HG02623 (cell line): ENCODE measurements around the gene KRT73.

Source experiments
- ATAC-seq: cut with Tn5 transposase; IDR thresholded peaks from one replicate; pipeline ENCODE4 v1.9.1; 2021; ENCODE audit warnings: moderate library complexity; ENCODE audit not compliant: unreplicated experiment

Gene KRT73

DNA sequence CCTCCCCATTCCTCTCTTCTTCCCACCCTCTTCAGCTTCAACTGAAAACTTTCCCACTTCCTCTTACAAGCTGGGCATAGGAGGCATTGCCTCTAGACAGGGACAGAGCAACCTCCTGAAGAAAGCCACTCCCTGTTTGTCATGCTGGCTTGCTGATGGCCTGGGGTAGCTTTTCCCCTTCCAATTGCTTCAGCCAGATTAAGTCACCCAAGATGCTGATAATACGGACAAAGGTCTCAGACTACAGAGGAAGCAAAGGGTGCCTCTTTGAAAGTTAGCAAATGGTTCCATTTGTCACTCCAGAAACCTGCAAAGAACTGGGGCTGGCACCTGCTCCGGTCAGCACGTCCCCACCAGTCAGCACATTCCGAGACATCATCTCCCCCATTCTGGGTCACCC lies 27.6 kb upstream of the KRT73 start:
- ATAC-seq = no peak

DNA sequence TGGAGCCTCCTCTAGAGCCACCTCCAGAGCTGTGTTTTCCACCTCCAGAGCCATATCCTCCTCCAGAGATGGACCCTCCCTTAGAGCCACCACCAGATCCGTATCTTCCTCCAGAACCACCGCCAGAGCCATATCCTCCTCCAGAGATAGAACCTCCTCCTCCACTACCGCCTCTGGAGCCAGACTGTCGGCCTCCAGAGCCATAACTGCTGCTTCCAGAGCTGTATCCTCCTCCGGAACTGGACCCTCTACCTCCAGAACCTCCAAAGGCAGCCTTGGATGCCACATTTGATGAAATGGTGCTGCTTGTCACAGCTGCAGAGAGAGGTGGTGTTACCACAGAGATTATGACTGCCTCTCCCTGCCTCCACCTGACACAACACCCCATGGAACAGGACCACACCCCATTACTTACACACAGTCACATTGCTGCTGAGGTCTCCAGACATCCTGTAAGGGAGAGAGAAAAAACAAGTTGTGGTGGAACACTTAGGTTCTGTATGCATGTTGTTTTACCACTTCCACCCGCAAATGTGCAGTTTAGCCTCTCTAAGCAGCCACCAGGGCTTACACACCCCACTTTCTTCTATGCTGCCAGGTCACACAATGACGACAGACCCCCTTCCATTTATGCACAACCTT lies 26.9 kb upstream of the KRT73 start:
- ATAC-seq = no peak

DNA sequence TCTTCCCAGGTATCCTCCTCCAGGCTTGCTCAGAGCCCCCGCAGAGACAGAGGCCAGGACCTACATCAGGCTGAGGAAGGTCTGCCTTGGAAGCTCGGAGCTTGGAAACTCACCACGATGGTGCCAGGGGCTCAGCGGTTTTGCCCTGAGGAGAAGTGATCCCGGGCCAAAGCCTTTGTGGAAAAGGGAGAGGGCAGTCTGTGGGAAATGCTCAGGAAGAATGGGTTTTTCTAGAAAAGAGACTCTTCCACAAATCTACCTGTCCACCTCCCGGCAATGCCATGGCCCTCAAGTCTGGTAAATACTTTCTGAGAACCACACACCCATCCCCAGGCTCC lies 25.7 kb upstream of the KRT73 start:
- ATAC-seq = no peak

DNA sequence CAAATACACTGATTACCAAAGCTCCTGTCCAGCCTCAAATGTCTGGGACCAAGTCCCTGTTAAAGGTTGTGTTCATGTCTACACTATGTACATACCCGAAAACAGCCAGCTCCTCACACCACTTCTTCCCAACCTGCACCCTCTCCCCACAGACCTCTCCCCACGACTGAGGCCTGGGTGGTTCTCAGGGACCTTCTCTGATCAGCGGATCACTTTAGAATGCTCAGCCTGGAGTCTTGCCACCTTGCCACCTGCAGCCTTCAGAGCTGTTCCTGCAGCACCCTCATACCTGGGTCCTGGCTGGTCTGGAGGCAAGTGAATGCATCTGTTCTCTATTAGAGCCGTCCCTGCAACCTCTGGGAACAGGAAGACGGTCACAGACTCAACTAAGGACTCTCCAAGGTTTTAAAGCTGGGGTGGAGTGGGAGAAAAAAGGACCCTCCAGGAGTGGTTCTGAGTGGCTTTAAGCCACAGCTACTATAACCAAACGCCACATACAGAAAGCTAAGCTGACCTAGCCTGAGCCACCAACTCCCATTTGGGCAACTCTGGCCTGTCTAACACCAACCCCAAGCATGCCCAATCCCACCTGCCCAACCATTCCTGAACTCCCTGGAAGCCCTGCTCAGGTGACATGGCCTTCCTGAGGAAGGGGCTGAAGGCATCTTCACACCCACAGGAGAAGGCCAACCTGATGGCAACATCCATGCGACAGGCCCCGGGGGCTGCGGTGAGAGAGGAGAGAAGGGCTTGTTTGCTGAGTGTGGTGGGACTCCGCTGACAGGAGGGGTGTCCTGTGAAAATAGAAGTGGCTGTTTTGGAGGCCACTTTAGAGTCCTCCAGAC lies 25.1 kb upstream of the KRT73 start:
- ATAC-seq = no peak

DNA sequence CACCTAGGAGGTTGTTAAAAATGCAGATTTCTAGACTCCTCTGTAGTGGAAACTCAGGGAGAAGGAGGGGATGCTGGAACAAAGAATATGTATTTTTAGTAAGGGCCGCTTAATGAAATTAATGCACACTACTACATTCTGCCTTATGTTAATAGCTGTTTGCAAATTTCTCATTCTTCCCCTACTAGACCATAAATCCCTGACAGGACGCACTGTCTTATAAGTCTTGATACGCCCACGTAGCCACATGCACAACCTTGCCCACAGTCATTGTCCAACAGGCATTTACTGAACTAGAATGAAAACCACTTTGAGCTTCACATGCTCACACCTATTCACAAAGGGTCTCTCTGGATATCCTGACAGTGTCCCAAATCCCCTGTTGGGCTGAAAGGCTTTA lies 23.1 kb upstream of the KRT73 start:
- no peak for ATAC-seq

DNA sequence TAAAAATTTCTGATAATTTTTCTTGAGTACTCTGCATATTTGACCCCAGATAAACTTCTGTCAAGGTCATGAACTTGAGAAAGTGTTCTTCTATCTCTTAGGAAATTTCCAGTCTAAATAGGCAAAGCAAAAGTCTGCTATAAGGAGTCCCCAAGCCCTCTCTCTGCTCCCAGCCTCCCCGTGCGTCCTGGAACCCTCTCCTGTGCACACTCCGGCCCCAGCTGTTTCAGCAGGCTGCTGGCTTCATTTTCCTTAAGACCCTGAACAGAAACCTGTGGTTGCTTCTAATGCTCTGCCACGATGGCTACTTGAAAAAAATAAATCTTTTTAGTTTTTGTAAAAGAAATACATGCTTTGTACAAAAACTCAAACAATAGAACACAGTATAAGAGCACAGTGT lies 18.9 kb upstream of the KRT73 start:
- no peak for ATAC-seq

DNA sequence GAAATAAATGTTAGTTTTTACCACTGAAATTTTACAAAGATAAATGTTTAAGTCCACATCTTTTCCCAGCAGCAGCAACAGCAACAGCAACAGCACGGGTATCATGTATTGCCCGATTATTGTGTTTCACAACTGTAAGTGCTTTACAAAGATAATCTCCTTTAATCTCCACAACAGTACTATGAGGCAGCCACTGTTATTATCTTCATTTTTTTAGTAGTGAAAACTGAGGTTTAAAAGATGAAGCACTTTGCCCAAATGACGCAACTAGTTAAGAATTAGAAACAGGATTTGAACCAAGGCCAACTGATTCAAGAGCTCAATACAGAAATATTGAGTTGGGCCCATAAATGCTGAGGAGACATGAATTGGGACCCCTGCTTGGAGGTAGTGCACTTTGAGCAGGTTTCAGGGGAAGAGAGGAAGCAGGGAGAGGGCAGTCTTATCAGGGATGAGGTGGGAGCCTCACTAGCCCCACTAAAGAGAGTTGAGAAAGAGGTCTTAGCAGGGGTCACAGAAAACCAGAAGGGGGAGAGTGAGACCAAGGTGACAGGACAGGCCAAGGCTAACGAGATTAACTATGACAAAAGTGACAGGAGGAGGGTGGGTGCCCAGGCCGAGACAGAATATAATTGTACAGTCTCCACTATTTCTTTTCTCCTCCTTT lies 18.4 kb upstream of the KRT73 start:
- no peak for ATAC-seq

DNA sequence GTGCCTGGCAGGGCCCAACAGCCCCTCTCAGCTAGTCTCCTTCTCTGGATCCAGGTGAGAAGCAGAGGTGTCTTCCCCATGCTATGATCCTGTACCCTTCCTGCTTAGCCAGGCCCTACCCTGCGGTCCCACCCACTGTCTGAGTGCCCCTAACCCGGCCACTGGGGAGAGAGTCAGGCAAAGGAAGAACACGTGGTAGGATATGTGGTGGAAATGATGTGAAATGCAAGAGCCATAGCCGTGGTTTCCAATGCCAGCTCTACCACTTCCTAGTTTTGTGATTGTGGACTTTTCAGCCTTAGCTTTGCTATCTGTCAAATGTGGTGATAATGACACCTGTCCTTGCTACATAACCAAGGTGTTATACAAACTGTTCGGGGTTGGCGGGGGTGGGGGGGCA lies 17.8 kb upstream of the KRT73 start:
- ATAC-seq = no peak

DNA sequence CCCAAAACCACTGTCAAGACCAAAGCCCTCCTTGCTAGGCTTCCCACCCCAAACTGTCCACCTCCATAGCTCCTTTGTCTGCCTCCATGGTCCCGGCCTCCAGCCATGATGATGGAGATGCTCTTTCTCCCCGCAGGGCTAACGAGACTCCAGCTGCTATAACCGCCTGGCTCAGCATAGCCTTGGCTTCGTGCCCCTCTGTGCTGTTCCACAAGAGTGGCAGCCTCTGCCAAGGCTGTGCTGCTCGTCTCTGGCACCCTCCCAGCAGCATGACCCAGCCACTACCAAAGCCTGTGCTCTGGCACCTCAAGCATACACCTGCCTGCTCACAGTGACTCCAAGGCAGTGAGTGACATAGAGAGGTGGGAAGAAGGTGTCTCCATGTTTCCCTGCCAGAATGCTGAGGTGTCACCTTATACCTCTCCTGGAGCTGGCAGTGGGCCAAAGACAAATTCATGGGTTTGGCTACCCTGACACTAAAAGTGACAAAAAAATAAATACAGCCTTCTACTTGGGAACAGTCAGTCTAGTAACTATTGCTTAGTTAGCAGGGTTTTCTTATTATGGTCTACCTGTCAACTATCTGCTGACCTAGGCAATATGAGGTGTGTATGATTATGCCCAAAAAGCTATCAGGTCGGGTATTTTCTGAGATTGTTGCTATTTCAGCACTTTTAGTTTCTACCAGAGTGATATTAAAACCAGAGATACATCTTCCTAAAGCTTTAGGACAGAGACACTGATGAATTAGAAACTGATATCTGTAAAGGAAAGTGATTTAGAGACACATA lies 16.1 kb upstream of the KRT73 start:
- ATAC-seq = no peak

DNA sequence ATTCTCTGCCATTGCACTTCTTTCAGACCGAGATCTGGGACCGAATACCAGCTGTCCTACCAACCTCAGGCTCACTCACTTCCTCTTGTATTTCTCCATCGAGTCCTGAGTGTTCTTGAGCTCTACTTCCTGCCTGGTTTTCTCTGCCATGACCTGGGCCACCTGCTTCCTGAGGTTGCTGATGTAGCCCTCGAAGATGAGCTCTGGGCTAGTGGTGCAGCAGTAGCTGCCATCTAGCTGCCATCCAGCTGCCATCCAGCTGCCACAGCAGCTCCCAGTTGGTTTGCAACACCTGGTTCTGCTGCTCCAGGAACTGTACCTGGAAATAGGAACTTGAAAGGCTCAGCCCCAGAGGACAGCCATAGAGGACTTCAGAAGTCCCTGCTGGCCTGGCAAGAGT lies 15.0 kb upstream of the KRT73 start:
- no peak for ATAC-seq

DNA sequence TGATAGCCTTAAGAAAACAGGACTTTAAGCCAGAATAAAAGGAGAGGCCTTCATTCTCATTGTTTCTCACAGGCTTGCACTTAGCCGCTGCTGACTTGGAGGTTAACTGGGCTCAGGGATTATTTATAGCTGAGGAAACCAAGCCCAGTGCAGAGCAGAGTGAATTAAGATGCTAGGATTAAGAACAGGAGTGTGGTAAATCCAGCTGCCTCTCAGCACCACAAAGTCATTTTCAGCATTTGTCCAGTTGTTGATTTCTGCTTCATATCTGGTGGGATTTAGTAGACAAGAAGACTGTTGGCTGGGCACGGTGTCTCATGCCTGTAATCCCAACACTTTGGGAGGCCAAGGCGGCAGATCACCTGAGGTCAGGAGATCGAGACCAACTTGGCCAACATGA lies 14.3 kb upstream of the KRT73 start:
- no peak for ATAC-seq

DNA sequence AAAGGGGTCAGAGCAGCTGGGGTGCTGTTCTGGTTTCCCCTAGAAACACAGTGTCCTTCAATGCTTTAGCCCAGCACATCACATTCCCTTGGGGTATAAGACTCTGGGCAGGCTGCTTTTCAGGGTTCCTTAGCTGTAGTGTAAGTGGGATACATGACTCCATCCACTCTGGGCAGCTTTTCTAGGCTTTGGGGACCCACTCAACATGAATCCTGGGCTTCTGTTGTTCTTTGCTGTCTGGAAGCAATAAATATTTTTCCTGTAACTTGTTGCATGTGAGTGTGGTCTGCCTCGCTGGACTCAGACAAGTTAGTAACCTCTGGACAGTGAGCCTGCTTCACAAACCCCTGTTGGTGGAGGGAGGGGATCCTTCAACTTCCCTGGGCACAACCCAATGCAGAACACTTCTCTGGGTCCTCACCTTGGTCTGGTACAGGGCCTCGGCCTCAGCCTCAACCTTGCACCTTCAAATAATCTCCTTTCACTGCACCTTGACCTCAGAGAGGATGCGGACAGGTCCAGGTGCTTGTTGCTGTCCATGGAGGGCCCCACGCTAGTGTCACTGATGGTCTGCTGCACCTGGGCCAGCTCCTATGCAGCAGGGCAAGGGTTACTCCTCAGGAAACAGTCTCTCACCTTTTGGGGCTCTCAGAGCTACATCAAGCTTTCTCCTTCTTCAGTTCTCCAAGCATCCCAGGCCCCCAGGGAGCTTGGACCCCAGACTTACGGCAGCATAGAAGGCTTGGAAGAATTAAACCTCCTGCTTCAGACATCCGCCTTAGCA lies 13.5 kb upstream of the KRT73 start:
- ATAC-seq = no peak

DNA sequence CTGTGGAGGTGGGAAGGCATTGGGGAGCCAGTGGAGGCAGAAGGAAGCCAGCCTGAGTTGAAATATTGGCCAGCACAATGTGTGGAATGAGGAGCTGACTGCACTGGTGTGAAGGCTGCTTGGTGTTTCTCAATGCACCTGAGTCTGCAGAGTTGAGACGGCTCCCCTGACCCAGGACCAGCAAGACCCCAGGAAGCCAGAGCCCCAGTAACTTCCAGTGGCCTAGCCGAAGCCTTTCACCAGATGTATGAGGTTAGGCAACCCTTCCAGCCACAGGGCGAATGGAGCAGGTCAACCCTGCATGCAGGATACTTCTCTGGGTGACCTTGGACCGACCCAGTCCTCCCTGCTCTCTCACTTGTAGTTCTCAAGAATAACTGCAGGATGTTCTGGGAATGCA lies 12.9 kb upstream of the KRT73 start:
- no peak for ATAC-seq

DNA sequence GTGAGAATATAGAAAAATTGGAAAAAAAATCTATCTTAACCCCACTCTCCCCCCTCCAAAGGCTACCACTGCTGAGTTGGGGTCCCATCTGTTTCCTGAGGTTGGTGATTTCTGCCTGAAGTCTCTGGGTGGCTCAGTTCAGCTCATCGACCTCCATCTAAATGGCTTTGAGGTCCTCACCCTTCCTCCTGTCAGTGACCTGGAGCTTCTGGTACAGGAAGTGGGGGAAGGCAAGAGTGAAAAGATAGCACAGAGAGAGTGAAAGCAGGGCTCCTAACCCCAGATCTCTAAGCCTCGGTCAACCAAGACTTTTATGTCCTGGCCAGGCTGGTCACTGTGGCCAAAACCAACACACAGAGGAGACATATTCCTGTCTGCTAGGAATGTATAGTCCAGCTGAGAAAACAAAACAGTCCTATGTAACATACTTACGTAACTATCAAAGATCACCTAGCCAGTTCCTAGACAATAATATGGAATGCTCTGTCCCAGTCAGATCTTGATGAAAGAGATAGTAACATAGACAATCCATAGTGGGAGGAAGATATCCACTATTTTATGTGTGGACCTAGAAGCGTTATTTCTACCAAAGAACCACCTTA lies 12.3 kb upstream of the KRT73 start:
- no peak for ATAC-seq

DNA sequence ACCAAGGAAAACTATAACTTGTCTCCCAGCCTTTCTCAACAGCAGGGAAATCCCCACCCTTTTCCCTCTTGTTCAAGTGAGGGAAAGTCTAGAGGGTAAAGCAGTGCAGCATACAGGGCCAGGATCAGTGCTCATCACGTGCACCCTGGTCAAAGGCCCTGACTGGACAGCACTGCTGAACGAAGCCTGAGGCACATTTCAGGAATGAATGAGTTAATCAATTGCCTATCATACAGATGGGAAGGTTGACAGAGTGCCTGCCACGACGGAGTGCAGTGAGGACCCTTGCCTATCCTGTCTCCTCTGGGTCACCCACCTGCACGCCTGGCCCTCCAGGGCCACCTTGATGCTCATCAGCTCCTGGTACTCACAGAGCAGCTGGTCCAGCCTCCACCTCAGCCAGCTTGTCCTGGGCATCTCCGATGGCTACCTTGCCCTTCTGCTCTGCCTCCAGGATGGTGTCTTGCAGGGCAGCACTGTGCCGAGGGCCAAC lies 11.7 kb upstream of the KRT73 start:
- ATAC-seq = no peak

DNA sequence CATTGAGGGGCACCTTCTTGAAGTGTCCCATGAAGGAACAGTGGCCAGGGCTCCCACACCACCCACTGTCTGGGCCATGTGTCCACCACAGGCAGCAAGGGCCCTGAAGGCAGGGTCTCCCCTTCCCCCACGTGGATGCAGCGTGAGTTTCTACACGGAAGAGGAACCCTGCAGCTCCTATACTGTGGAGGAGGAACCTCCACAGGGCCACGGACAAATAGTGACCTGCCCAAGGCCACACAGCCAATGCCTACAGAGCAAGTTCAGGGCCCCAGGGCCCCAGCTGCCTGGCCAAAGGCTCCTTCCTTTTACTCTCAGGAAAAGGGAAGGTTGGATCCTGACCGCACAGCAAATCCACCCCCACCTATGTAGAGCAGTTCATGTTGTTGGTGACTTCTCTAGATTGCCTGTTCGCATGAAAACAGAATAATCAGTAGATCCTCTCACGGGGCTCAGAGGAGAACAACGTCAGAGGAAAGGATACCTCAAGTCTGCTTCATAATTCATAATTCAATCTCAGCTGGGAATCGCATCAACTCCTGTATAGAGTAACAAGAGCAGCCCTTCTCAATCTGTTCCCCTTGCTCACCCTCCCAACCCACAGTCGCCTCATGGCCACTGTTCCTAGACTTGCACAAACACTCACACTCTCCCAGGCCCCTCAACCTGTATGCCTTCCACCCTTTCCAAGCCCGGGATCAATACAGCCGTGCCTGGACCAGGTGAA lies 11.1 kb upstream of the KRT73 start:
- no peak for ATAC-seq

DNA sequence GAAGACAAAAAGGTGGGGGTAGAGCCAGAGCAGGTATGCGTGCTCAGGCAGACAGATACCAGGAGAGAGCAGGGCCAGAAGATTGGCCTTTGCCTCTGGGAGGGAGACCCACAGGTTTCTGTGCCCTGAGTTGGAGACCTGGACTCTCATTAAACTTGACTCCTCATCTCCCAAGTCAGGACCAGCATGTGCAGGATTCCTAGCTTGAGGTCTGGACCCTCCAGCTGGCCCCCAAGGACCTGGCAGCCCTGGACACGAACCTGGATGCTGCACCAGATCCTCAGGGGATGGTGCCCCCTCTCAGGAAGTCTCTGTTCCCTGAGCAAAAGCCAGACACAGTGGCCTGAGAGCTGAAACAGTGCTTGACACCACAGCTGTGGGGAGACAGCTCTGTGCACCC lies 10.5 kb upstream of the KRT73 start:
- no peak for ATAC-seq

DNA sequence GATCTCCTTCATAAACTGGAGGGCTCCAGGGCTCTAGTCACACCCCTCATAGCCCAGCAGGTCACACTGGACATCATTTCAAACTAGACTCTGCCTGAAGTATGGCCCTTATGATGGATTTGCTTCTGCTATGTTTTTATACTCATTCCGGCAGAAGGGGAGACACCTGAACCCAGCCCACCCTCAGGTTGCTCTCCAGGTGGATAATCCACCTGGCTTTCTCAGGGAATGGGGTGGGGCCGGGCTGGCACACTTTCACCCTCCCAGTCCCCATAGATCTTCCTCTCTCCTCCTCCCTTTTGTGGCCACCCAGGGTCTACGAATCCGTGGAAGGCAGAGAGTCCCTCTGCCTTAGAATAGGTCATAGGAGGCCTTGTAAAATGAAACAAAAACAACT lies 9.8 kb upstream of the KRT73 start:
- ATAC-seq = no peak

DNA sequence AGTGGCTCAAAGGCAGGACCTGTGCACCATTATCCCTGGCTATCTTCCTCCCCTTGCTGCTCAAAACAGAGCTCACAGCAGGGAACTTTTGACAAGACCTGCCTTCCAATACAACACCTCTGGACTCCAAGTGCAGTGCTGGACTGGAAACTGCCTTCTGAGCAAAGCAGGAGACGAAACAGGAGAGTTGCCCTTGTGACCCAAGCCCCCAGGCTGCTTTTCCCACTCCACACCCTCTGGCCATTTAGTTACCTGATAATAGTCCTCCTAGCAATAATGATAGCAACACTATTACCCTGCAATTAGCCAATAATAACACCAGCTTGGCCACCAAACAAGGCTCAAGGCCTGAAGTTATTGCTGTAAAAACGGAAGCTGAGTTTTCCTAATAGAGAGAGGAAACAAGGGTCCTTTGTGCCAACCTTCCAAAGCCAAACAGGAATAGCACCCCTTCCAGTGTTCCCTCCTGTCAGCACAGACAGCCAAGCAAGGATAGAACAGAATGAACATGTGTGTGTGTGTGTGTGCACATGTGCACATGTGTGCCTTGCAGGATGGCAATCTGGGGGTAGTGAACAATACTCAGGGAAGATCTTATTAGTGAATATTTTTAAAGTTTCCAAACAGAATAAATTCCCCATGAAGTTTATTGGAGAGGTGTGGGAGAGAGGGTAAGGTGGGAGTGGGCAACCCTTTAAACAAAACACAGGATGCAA lies 9.2 kb upstream of the KRT73 start:
- no peak for ATAC-seq
